ENCODE measurements around the gene KIF20B. TPM values are rescaled to one million over a fixed set of nuclear protein-coding genes. Genes with fewer than 3 reads are reported as not detected.

The KIF20B gene
- total and polyA plus RNA-seq, 2 of the 8 experiments (the other 6 are each of a cell fraction or from before 2014, with no cell fraction given) = 4.5 to 72.0 TPM

DNA sequence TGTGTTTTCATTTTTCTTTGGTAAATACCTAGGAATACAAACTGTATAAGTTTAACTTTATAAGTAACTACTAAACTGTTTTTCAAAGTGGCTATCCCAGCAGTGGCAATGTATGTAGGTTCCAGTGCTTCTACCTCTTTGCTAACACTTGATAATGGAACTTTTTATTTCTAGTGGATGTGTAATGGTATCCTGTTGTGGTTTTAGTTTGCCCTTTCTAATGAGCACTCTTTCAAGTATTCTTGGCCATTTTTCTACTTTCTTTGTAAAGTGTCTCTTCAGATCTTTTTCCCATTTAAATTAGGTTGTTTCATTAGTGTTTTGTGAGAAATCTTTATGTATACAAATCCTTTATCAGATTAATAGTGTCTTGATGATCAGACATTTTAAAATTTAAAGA, 4.6 kb downstream of the KIF20B start:
- Histone ChIP-seq H3K23me2 (ENCODE audit: low read depth, low read length) (peaks cover 2% of the 10 kb centered on the region), H3K4me2 (ENCODE audit: insufficient read depth in 1 of 2, low read depth in 2 of 2, low read length in 2 of 2) (no peak overlapping the region), H3K14ac (ENCODE audit: insufficient read length) (no peak overlapping the region), H3K27ac (ENCODE audit: low read depth, low read length) (no peak overlapping the region), H3K56ac (replicated peaks; ENCODE audit: insufficient read length, low read depth, low read length) (no peak overlapping the region), H3K9me3 (ENCODE audit: insufficient read depth in 2 of 2, low read depth in 1 of 2, low read length in 1 of 2) (no peaks in the 10 kb centered on the region), H3K9ac (replicated peaks in 1 of 4; ENCODE audit: extremely low read depth in 1 of 4, low read depth in 3 of 4, low read length in 3 of 4) (no peak overlapping the region), H3K4me3 (ENCODE audit: extremely low read depth in 1 of 4, insufficient read depth in 2 of 4, low read depth in 3 of 4, low read length in 4 of 4) (no peak overlapping the region), H3K23ac (ENCODE audit: insufficient read length) (no peak overlapping the region), H2BK12ac (ENCODE audit: low read depth, low read length) (no peak overlapping the region), H2BK20ac (ENCODE audit: low read length) (no peak overlapping the region), H2BK5ac (ENCODE audit: low read depth, low read length) (no peak overlapping the region), H4K20me1 (replicated peaks in 1 of 2; ENCODE audit: control insufficient read depth in 1 of 2, insufficient read depth in 2 of 2, low read length in 2 of 2) (peaks cover 2 to 5% of the 10 kb centered on the region in 2 experiments), H3K4ac (replicated peaks; ENCODE audit: insufficient read length, low read depth, low read length) (no peak overlapping the region), H3K79me2 (ENCODE audit: control insufficient read depth in 1 of 2, insufficient read depth in 2 of 2, low read length in 2 of 2) (peaks cover 13 to 94% of the 10 kb centered on the region in 2 experiments), H2BK15ac (ENCODE audit: low read length) (no peak overlapping the region), H4K8ac (ENCODE audit: extremely low read depth, insufficient read depth, low read length) (no peak overlapping the region), H2AFZ (ENCODE audit: low read length) (no peak overlapping the region), H3K4me1 (replicated peaks in 1 of 4; ENCODE audit: control insufficient read depth in 3 of 4, insufficient read depth in 4 of 4, low read length in 3 of 4) (peaks cover 0 to 4% (median under 1%) of the 10 kb centered on the region in 4 experiments; a peak in 1 of 7 replicates), H4K5ac (ENCODE audit: insufficient read length, low read depth, low read length) (no peak overlapping the region), H3K79me1 (ENCODE audit: low read depth, low read length) (no peaks in the 10 kb centered on the region; the same call in 1 of the 2 replicates), H4K91ac (replicated peaks; ENCODE audit: insufficient read length, low read length) (no peak overlapping the region), H3K18ac (ENCODE audit: extremely low read depth, low read length) (no peak overlapping the region), H3K36me3 (ENCODE audit: control insufficient read depth in 2 of 4, insufficient read depth in 4 of 4, low read length in 3 of 4) (peaks cover 0 to 18% (median 0%) of the 10 kb centered on the region in 4 experiments; a peak in 2 of 8 replicates), H2AK5ac (ENCODE audit: low read depth, low read length) (no peak overlapping the region), H3K27me3 (replicated peaks in 1 of 4; ENCODE audit: control insufficient read depth in 3 of 4, extremely low read depth in 1 of 4, insufficient read depth in 3 of 4, low read length in 3 of 4) (no peaks in the 10 kb centered on the region), H2BK120ac (replicated peaks; ENCODE audit: low read depth, low read length) (no peak overlapping the region)
- no peak for DNase-seq (ENCODE audit: low read depth in 1 of 2, low spot score in 2 of 2)
- TF ChIP-seq SAP30 (IDR thresholded peaks at IDR 0.05; ENCODE audit: insufficient read depth, insufficient replicate concordance, low read length) (no peak), SP4 (IDR thresholded peaks at IDR 0.05; ENCODE audit: low read length) (no peak), RBBP5 (IDR thresholded peaks at IDR 0.05; ENCODE audit: borderline replicate concordance, low read depth, low read length) (no peak), TEAD4 (IDR thresholded peaks at IDR 0.05; ENCODE audit: low read depth, low read length) (no peak), CBX5 (IDR thresholded peaks at IDR 0.05; ENCODE audit: low read depth, low read length) (no peak), POU5F1 (IDR thresholded peaks at IDR 0.05; ENCODE audit: low read depth, low read length) (no peak), BCL11A (IDR thresholded peaks at IDR 0.05; ENCODE audit: low read depth in 2 of 2, low read length in 2 of 2) (no peak), HDAC2 (IDR thresholded peaks at IDR 0.05; ENCODE audit: borderline replicate concordance in 1 of 2, low read depth in 2 of 2, low read length in 2 of 2) (no peak), GTF2F1 (IDR thresholded peaks at IDR 0.05; ENCODE audit: borderline replicate concordance, low read depth, low read length) (no peak), NANOG (IDR thresholded peaks at IDR 0.05; ENCODE audit: insufficient read depth, low read depth, low read length, poor library complexity, severe bottlenecking) (no peak), KDM1A (IDR thresholded peaks at IDR 0.05; ENCODE audit: borderline replicate concordance, low read length) (no peak), SIN3A (conservative IDR thresholded peaks at IDR 0.05 in 1 of 2, IDR thresholded peaks at IDR 0.05 in 1 of 2; ENCODE audit: low read depth in 1 of 2, low read length in 2 of 2) (no peak), SIX5 (IDR thresholded peaks at IDR 0.05; ENCODE audit: low read depth, low read length) (no peak), CBX8 (IDR thresholded peaks at IDR 0.05; ENCODE audit: borderline replicate concordance, low read depth, low read length) (no peak)
- CTCF ChIA-PET (ENCODE audit: partially characterized antibody) = no interaction called here
- POLR2A ChIA-PET (ENCODE audit: partially characterized antibody) = interaction anchor here (1.0 to 1.6 kb wide), 2 partner anchors 62 kb away, joined by 3 to 4 read pairs; no protein-coding TSS in a partner anchor
- no peak for FAIRE-seq
